ENCODE measurements around the gene RSF1. TPM values are rescaled to one million over a fixed set of nuclear protein-coding genes. Genes with fewer than 3 reads are reported as not detected.

RSF1 gene
- total RNA-seq, result 127 TPM

DNA sequence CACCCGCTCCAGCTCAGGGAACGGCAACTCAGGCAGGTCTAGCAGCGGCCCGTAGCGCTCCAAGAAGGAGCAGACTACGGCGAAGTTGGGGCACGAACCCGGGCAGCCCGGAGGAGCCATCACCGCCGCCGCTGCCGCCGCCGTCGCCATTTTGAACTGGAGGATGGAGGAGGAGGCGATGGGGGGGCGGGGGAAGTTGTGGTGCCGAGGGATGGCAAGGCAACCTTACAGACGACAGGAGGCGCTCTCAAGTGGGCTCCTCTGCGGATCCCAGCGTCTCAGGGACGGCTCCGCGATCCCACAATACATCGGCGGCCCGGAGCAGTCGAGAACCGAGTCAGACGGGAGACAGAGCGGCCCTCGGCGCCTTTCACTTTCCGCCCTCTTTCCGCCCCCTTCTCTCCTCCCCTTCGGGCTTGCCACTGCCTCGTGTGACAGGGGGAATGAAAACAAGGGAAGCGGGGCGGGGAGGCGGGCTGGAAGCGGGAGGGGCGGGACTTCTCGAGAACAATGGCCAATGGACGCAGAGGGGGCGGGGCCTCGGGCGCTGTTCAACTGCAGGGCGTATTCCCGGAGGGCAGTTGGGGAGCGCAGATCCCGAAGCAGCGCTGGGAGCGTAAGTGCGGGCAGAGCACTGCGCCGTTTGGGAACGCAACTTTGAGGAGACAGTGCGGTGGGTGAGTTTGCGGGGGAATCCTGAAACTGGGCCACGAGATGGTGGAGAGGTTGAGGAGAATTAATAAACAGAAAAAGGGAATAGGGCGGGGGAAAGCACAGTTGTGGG, at the start of gene RSF1, which contains the start of gene AAMDC:
Gene RSF1 (minus strand): TSS at position 158 of the 784 bp plus-strand sequence. CDS start 8 bp downstream, at position 150.
Gene AAMDC (plus strand): TSS at position 580 of the 784 bp plus-strand sequence. CDS start 21,353 bp downstream, outside the sequence.

DNA sequence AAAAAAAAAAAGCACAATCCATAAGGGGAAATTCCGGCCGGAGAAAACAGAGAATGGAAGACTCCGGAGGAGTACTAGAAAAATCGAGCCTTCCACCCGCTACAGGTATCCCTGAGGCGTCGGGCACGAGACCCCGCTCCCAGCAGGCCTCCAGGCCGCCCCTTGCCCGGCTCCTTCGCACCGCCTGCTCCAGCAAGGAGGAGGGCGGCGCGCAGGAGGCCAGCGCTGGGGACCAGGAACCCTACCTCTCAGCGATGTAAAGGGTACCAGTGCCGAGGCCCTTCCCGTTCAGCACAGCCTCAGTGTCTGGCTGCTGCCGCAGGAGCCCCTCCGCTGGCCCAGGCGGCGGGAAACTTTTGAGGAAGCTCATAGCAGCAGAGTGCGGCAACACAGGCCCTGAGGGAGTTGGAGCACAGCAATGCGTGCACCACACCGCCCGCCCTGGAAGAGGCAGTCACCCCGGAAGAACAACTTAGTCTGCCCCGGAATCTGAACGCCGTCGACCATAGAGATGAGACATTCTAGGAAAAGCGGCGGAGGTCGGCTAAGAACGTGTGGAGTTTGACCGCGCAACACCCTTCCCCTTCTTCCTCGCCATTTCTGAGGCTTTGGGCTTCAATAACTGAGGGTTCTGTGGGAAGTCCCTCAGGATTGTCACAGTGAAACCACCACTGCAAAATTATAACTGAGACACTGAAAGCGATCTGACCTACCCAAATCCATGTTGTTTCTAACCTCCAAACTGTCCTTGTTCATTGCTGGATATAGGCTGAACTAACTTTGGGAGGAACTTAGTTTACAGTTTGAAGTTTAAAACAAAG, 183.0 kb downstream of the RSF1 start, which contains the start of gene CLNS1A:
Gene CLNS1A (minus strand): TSS at position 450 of the 821 bp plus-strand sequence. CDS start 80 bp downstream, at position 370.

Small RNA genes within 50 kb of the gene (small RNA-seq; reads per million reads assigned to genes)
- not detected for gene RF00019 (ENCODE audit: low replicate concordance)

Other genes starting within 250 kb of the RSF1 start
- 6.6 TPM for gene AQP11, start 230.8 kb downstream of the RSF1 start, total RNA-seq
- gene CLNS1A, start 182.9 kb downstream of the RSF1 start, total RNA-seq, result 148 TPM
- gene AAMDC, start 422 bp upstream of the RSF1 start, total RNA-seq, result 12.8 TPM
- 87.6 TPM for gene INTS4, start 173.9 kb upstream of the RSF1 start, total RNA-seq
- gene KCTD14, start 202.6 kb upstream of the RSF1 start, total RNA-seq, result 1.3 TPM
- not detected for gene THRSP, start 243.1 kb upstream of the RSF1 start, total RNA-seq